Measurements from ENCODE around the gene EYA3.

EYA3 gene

GRCh38 chr1:28088168-28088961 is at the start of gene EYA3:
EYA3 (minus strand) TSS chr1:28088610; CDS start chr1:28058026, 30,584 bp downstream.
- DNase-seq, result peak; percentile 96

- no peak for DNase-seq
Measured at GRCh38 chr1:28136922-28137613, 48.7 kb upstream of the EYA3 start.

DNA sequence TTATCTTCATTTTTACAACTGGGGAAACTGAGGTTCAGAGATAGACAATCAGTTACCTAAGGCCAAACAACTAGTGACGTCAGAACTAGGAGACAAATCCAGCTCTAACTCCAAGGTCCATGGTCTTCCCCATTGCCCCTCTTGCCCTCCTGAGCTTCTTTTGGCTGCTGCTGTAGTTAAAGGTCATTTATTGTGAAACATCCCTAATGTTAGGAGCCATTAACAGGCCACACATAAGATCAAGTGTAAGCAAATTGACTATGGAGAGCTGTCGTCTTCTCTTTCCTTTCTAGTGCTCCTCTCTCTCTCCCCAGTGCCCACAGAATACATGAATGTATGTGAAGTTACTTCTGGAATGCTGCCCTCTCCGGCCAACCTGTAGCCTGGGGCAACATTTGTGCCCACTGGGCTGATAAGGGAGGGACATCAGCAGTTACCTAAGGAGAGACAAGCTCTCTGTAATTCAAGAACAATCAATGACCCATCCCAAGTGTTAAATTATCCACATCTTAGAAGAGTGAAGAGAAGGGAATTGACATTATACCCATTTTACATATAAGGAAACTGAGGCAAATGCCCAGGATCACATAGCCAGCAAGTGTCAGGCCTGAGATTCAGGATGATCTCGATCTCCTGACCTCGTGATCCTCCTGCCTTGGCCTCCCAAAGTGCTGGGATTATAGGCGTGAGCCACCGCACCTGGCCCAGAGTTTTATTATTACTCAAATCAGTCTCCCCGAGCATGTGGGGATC is 47.9 kb upstream of the EYA3 start:
- DNase-seq, result no peak

DNA sequence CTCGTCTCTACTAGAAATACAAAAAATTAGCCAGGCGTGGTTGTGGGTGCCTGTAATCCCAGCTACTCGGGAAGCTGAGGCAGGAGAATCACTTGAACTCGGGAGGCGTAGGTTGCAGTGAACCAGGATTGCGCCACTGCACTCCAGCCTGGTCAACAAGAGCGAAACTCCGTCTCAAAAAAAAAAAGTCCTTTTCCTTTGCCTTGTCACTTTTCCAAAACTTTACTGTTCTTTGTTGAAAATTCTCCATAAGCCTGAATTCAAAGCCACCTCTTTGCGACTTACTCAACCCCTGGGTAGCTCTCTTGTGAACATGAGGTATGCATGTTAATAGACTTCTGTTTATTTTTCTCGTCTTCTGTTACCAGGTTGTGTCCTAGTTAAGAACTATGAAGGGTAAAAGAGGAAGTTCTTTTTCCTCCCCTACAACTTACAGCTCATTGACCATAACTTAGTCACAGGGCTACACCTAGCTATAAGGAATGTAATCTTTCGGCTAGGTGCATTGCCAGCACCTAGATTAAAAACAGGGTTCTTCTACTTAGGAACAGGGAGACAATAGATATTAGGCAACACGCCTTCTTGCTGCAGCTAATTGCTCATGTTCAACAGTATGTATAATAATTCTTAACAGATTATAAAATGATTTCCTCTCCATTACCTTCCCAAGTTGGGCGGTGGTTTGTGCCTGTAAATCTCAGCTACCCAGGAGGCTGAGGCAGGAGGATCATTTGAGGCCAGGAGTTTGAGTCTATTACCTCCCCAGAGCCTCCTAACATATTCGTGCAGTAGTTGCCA is 47.2 kb upstream of the EYA3 start:
- no peak for DNase-seq

DNA sequence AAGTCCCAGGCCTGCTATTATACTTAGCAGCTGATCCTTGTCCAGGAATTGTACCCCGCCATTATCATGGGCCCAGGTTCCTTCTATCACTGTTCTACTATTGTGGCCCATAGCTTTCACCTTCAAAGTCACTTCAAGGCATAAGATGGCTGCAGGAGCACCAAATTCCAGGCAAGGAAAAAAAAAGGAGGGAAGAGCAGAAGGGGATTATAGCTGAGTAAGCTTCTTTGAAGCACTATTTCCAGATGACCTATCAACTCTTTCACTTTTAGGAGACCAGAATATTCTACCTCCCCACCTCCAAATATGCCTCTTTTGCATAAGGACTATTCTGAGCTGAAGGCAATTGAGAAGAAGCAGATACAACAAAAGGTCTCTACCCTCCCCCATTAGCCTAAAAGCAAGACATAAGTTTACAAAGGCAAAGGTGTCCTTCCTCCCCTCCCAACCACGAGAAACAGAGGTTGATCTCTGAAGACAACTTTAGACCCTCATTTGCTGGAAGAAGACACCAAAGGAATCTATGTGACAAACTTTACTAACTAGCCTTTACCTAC is 46.3 kb upstream of the EYA3 start:
- no peak for DNase-seq

DNA sequence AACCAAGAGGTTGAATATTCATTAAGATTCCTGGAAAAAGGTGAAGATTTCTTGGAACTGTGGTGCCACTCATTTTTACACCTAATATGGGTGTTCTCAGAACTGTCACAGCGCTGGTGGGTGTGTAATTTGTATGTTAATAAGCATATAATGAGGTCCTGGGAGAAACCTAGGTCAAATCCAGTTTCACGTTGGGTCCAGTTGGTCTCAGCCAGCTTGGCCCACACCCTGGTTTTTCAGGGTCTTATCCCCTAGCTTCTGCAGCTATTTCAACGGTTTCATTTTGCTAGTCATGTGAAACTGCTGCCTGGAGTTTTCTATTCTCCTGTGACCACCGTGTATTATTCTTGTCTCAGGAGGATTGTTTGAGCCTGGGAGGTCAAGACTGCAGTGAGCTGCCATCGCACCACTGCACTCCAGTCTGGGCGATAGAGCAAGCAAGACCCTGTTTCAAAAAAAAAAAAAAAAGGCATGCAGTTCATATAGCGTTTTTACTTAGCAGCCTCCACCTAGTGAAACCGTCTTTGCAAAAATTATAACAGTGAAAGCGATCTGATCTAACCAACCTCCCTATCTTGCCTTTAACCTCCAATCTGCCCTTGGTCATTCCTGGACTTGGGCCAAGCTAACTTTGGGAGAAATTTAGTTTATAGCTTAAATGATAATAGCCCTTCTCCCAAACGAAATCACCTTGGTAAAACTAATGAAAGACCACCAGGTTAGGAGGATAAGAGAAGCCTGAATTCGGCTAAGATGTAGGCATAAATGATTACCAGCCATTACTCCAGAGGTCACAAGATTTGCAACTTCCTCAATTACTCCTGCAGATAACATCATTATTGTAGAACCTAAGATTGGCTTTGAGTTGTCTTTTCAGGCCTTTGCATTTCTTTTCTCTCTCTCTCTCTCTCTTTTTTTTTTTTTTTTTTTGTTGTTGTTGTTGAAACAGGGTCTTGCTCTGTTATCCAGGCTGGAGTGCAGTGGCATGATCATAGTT is 44.1 kb upstream of the EYA3 start:
- no peak for DNase-seq

DNA sequence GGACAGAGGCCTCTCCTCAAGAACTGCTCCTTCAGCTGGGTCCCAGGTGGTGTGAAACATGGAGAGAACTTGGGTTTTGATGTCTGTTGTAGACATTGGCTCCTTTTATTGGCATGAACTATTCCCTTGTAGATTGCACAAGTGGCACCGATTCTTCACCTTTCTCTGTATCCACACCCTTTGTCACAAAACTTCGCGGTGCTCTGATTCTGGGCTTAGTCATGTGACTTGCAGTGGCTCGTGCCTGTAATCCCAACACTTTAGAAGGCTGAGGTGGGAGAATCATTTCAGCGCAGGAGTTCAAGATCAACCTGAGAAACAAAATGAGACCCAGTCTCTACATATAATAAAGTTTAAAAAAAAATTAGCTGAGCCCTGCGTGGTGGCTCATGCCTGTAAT is 42.5 kb upstream of the EYA3 start:
- DNase-seq, result no peak

DNA sequence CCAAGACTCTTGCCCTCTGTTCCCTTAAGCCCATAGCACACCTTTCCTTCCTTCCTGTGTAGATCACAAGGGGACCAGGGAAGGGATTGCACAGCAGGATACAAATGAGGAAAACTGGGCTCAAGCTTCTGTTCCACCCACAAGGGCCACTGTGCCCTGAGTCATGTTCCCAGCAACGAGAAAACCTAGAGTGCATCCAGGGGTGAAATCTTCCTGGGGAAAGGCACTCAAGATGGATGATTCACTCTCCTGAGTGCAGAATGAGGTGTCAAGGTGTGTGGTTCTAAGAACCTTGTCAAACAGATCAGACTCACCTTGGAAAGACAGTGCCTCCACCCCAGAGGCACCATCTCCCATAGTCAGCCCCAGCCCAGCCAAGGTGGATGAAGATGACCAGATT is 40.7 kb upstream of the EYA3 start:
- no peak for DNase-seq

DNA sequence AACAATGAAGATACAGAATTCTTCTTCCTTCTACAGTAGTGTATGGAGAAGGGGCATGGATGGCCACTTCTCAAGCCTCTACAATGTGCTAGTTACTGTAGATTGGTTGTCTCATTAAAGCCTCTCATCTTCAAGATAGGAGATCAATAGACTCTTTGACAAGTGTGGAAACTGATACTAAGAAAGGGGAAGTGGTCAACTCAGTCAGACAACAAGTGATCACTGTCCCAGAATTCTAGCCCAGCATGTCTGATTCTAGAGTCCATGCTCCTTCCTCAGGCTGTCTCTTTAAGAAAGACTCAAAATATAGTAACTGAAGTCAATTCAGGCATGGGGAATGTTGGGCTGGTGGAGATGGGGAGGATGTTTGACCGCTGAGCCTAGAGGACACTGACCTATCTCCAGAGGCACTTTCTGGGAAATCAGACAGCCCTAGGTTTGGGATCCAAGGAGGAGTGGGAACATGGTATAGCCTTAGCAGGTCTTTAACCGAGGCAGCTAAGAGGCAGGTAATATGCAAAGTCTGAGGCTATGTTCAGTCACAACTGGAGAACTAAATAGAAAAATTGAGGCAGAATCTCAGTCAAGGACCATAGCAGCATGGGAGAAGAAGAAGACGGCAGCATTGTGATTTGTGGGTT is 39.3 kb upstream of the EYA3 start:
- no peak for DNase-seq

DNA sequence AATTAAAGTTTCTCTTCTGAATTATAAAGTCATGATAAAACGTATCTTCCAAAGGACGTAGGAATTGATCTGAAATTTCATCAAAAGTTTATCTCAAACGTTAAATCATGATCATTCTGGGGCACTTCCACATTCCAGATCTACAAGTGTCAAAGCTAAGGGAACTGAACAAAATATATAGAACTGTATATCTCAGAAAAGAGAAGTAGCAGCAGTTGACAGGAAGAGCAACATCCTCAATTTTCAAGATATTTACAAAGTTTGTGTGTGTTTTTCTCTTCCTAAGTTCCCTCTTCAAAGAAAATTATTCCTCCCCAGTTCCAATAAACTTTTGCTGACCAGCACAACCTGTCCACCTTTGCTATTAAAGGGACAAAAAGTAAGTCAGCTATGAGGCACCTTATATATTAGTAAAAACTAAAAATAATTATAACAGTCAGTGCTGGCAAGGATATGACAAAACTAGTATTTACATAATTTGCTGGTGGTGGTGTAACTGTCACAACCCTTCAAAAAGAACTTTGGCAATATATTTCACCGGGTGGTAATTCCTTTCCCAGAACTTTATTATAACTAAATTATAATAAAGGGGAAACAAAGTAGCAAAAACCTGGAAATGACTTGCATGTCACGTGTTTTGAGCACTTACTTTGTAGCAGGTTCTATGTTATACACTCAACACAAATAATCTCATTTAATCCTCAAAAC is 38.5 kb upstream of the EYA3 start:
- no peak for DNase-seq

DNA sequence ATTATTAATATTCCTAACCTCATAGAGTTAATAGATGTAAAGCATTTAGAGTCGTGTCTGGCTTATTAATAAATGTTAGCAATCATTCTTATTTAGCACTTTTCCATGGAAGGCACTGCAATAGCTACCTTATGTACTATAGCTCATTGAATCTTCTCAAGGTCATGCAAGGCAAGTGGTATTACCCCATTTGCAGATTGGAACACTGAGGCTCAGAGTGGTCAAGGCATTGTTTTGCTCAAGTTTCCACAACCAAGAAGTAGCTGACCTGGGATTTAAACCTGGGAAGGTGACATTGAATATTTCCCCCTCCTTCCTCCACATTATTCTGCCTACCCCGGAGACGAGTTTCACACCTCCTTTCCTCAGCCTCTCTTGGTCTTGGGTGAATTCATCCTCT is 37.8 kb upstream of the EYA3 start:
- no peak for DNase-seq

DNA sequence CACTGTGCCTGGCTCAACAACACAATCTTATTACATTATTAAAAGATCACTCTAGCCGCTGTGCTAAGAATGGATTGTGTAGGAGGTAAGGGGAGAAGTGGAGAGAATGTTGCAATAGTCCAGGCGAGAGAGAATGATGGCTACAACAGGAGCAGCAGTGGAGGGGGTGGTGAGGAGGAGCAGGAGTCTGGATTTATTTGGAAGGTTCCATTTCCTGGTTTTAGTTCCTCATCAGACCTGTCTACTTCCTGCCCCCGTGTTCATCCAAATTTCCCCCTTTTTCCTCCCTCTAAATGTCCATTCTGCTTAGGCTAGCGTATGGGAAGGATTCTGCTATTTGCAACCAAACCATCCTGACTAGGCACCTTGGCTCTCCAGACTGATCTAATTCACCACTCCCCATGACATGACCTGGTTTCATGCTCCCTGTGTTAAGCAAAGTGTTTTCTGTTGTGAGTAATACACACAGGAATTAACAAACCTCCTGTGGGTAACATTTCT is 35.1 kb upstream of the EYA3 start:
- DNase-seq, result no peak

- no peak for DNase-seq
Measured at GRCh38 chr1:28122183-28122582, 33.8 kb upstream of the EYA3 start.

GRCh38 chr1:28119556-28119955 is 31.1 kb upstream of the EYA3 start:
- DNase-seq, result no peak

GRCh38 chr1:28118640-28119307 is 30.4 kb upstream of the EYA3 start:
- no peak for DNase-seq

- no peak for DNase-seq
Measured at GRCh38 chr1:28115267-28115666, 26.9 kb upstream of the EYA3 start.

DNA sequence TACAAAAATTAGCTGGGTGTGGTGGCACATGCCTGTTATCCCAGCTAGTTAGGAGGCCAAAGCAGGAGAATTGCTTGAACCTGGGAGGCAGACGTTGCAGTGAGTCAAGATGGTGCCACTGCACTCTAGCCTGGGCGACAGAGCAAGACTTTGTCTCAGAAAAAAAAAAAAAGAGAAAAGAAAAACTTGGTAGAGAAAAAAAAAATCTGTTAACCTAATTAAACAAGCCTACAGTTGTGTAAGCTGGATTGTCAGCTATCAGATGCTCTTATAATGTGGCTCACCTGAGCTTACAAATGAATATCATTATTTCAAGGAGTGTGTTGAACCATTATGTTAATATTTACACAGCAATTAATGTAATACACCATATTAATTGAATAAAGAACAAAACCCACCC is 26.4 kb upstream of the EYA3 start:
- DNase-seq, result no peak

DNA sequence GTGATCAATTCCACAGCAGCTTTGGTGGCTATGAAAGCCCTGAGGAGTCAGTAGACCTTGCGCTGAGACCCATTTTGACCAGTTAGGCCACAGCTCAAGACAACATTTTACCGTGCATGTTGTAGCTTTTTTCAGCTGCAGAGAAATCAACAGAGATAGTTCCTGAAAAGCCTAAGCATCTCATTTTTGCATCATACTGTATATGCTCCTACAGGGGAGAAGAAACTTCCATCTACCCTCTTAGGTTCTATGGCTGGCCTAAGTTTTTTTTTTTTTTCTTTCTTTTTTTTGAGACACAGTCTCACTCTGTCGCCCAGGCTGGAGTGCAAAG is 24.8 kb upstream of the EYA3 start:
- DNase-seq, result no peak
